ENCODE measurements around the gene GPR17. TPM values are rescaled to one million over a fixed set of nuclear protein-coding genes. Genes with fewer than 3 reads are reported as not detected.

GPR17 gene
- total RNA-seq, 1 experiment from 2014 or later, result not detected

GRCh38 chr2:127658641-127659407 is 12.9 kb downstream of the GPR17 start:
- POLR2A ChIA-PET, result no interaction called here
- H3K4me1 ChIP-seq (ENCODE audit: control insufficient read depth, insufficient read depth, low read length), result no peaks in the 10 kb centered on the region
- H3K27me3 ChIP-seq (ENCODE audit: control insufficient read depth, insufficient read depth, low read length), result no peaks in the 10 kb centered on the region
- in situ Hi-C loops (cut with HindIII; ENCODE audit: low pct_unique_long_range_greater_than_20kb, low sequenced_read_pairs), result no loop called here
- CTCF ChIA-PET, result no interaction called here
- H3K4me3 ChIP-seq (ENCODE audit: low read depth in 2 of 2, low read length in 2 of 2), result no peak overlapping the region
- no peak for ATAC-seq
- TF ChIP-seq REST (IDR thresholded peaks at IDR 0.05; ENCODE audit: insufficient read depth in 1 of 2, low read depth in 2 of 2, low read length in 1 of 2) (no peak), POLR2AphosphoS5 (IDR thresholded peaks at IDR 0.05; ENCODE audit: low read depth, low read length) (no peak), SIN3A (IDR thresholded peaks at IDR 0.05; ENCODE audit: borderline replicate concordance, insufficient read depth, low read depth, low read length) (no peak), CTCF (IDR thresholded peaks at IDR 0.05) (no peak), TCF7L2 (IDR thresholded peaks at IDR 0.05; ENCODE audit: low read depth, low read length) (no peak)
- no peak overlapping the region for H3K27ac ChIP-seq (ENCODE audit: low read length)
- H3K36me3 ChIP-seq (ENCODE audit: control insufficient read depth, insufficient read depth, low read length), result no peaks in the 10 kb centered on the region
- intact Hi-C loops (cut with micrococcal nuclease; ENCODE audit: unreplicated experiment), result no loop called here
- no peaks in the 10 kb centered on the region for H3K9me3 ChIP-seq (ENCODE audit: control insufficient read depth, insufficient read depth, low read depth, low read length)
- no peak for DNase-seq (ENCODE audit: low read depth, low spot score)
- BruUV-seq (replicated peaks), result no TSS peak

GRCh38 chr2:127659408-127660290 is 13.7 kb downstream of the GPR17 start:
- no peak overlapping the region for H3K27ac ChIP-seq (ENCODE audit: low read length)
- no peak for TF ChIP-seq POLR2AphosphoS5 (IDR thresholded peaks at IDR 0.05; ENCODE audit: low read depth, low read length)
- TF ChIP-seq SIN3A (IDR thresholded peaks at IDR 0.05; ENCODE audit: borderline replicate concordance, insufficient read depth, low read depth, low read length), result no peak
- TF ChIP-seq TCF7L2 (IDR thresholded peaks at IDR 0.05; ENCODE audit: low read depth, low read length), result no peak
- TF ChIP-seq REST (IDR thresholded peaks at IDR 0.05; ENCODE audit: insufficient read depth in 1 of 2, low read depth in 2 of 2, low read length in 1 of 2), result no peak
- in situ Hi-C loops (cut with HindIII; ENCODE audit: low pct_unique_long_range_greater_than_20kb, low sequenced_read_pairs) (no loop called here), intact Hi-C loops (cut with micrococcal nuclease; ENCODE audit: unreplicated experiment) (no loop called here)
- H3K27me3 ChIP-seq (ENCODE audit: control insufficient read depth, insufficient read depth, low read length), result no peaks in the 10 kb centered on the region
- no peaks in the 10 kb centered on the region for H3K36me3 ChIP-seq (ENCODE audit: control insufficient read depth, insufficient read depth, low read length)
- no peak for DNase-seq (ENCODE audit: low read depth, low spot score)
- no TSS peak for BruUV-seq (replicated peaks)
- no peaks in the 10 kb centered on the region for H3K9me3 ChIP-seq (ENCODE audit: control insufficient read depth, insufficient read depth, low read depth, low read length)
- H3K4me1 ChIP-seq (ENCODE audit: control insufficient read depth, insufficient read depth, low read length), result no peaks in the 10 kb centered on the region
- ChIA-PET CTCF (interaction anchor here (0.6 kb wide), 1 partner anchor 34 kb away, joined by 4 read pairs; no protein-coding TSS in a partner anchor), POLR2A (no interaction called here)
- H3K4me3 ChIP-seq (ENCODE audit: low read depth in 2 of 2, low read length in 2 of 2), result no peak overlapping the region
- no peak for ATAC-seq
